SK-N-MC (cell line): Measurements from ENCODE around the gene MIPOL1.

Experiments used
- DNase-seq: peaks from one replicate; pipeline ENCODE4 v3.0.0-alpha.2; 2011; ENCODE audit warnings: low read depth, low spot score
- H3K27ac ChIP-seq: fragments of 200-600 bp; sonication (generic); 2 replicates; pipeline ENCODE4 v1.5.1; 2016; ENCODE audit warnings: mixed run types
- H3K36me3 ChIP-seq: fragments of 200-600 bp; sonication (generic); 2 replicates; pipeline ENCODE4 v1.6.1; 2017; ENCODE audit warnings: antibody characterized with exemption, low read length, mixed read lengths; ENCODE audit not compliant: insufficient read depth
- H3K4me3 ChIP-seq: fragments of 200-600 bp; sonication (generic); 2 replicates; pipeline ENCODE4 v1.5.1; 2016
- H3K9ac ChIP-seq: fragments of 200-600 bp; sonication (generic); 2 replicates; pipeline ENCODE4 v1.8.0; 2017; ENCODE audit warnings: mixed run types, mixed read lengths; ENCODE audit not compliant: insufficient read length
- H3K9me3 ChIP-seq: fragments of 200-600 bp; sonication (generic); 2 replicates; pipeline ENCODE4 v1.6.1; 2017; ENCODE audit warnings: low read depth, mild to moderate bottlenecking, antibody characterized with exemption, low read length, moderate library complexity, mixed read lengths
- EZH2 ChIP-seq: fragments of 200-600 bp; sonication (generic); IDR thresholded peaks from one replicate; pipeline ENCODE4 v1.6.1; 2017; ENCODE audit warnings: antibody characterized with exemption
- FOXP2 ChIP-seq: optimal IDR thresholded peaks from 2 replicates; pipeline ENCODE3; 2011; ENCODE audit warnings: mild to moderate bottlenecking, moderate library complexity; ENCODE audit not compliant: insufficient read depth; ENCODE audit errors: extremely low read length, control extremely low read depth
- POLR2AphosphoS5 ChIP-seq: IDR thresholded peaks from 2 replicates; pipeline ENCODE4 v1.6.1; 2012; ENCODE audit warnings: mild to moderate bottlenecking, low read depth, low read length, borderline replicate concordance

Gene MIPOL1

GRCh38 chr14:37588956-37589714, 391.4 kb downstream of the MIPOL1 start:
- Histone ChIP-seq H3K27ac (no peak overlapping the region), H3K36me3 (peaks cover 11% of the 10 kb centered on the region), H3K4me3 (no peak overlapping the region), H3K9me3 (no peaks in the 10 kb centered on the region), H3K9ac (no peak overlapping the region)
- DNase-seq = no peak
- TF ChIP-seq FOXP2 = no peak

DNA sequence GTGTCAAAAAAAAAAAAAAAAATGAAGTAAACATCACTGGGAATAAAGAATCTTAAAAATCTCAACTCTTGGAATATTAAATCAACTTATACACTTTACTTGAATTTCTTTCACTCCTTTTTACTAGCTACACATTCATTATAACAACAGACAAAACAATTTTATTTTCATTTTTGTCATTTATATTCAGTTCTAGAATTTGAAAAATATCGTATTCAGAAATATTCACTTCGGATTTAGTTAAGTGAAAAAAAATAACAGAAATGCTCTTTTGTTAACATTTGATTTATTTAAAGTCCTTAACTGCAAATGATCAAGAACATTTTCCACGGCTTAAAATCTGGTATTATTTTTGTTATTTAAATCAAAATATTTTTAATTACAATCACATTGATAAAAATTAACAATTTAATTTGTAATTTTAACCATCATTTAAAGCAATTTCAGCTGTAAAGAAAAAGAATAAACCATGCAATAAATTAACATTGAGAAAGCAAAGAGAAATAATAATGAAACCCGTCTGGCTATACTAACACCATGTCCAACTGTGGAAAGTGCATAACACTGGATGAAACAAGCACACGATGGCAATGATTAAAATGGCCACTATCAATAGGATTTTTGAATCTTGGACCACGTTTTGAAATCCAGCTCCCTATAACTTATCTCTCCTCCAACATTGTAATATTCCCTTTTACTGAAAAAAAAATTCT, 392.1 kb downstream of the MIPOL1 start:
- DNase-seq = no peak
- no peaks in the 10 kb centered on the region for H3K9me3 ChIP-seq
- no peak overlapping the region for H3K27ac ChIP-seq
- peaks cover 11% of the 10 kb centered on the region for H3K36me3 ChIP-seq
- no peak overlapping the region for H3K4me3 ChIP-seq
- TF ChIP-seq POLR2AphosphoS5 = no peak
- no peak for TF ChIP-seq FOXP2
- no peak for TF ChIP-seq EZH2
- H3K9ac ChIP-seq = no peak overlapping the region

- H3K36me3 ChIP-seq = peaks cover 11% of the 10 kb centered on the region
- no peak overlapping the region for H3K27ac ChIP-seq
- no peak overlapping the region for H3K9ac ChIP-seq
- no peak overlapping the region for H3K4me3 ChIP-seq
- no peak for DNase-seq
- H3K9me3 ChIP-seq = no peaks in the 10 kb centered on the region
- TF ChIP-seq FOXP2 = no peak
- TF ChIP-seq POLR2AphosphoS5 = no peak
- TF ChIP-seq EZH2 = no peak
These were observed 392.8 kb downstream of the MIPOL1 start for GRCh38 chr14:37590428-37591139.

DNA sequence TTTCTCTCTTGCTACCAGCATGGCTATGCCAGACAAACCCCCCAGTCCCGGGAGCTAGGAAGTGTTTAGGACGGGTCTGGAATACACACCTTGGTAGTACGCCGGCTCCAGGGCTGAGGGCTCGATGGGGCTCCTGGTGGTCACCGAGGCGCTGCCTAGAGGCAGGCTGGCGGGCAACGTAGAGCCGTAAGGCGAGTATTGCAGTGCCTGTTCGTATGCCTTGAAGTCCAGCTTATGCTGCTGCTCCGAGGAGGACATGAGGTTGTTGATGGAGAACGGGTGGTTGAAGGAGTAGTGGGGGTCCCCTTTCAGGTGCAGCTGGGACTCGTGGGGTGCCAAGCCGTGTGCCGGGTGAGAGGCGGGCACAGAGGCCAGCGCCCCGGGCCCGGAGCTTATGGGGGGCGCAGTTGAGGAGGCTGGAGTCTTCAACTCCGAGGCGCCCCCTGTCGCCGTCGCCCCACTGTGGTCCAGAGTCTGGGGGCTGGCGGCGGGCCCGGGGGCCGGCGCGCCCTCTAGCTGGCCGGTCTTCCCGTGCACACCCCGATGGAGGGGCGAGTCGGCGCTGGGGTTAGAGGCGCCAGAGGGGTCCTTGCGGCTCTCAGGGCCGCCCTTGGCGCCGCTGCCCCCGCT, 393.7 kb downstream of the MIPOL1 start:
- H3K27ac ChIP-seq = no peak overlapping the region
- H3K9me3 ChIP-seq = no peaks in the 10 kb centered on the region
- no peak overlapping the region for H3K4me3 ChIP-seq
- TF ChIP-seq POLR2AphosphoS5 (no peak), EZH2 (no peak), FOXP2 (no peak)
- DNase-seq = no peak
- H3K36me3 ChIP-seq = peaks cover 11% of the 10 kb centered on the region
- no peak overlapping the region for H3K9ac ChIP-seq

GRCh38 chr14:37591941-37592481, 394.3 kb downstream of the MIPOL1 start:
- no peak overlapping the region for H3K9ac ChIP-seq
- no peak overlapping the region for H3K4me3 ChIP-seq
- H3K9me3 ChIP-seq = no peaks in the 10 kb centered on the region
- TF ChIP-seq POLR2AphosphoS5 (no peak), EZH2 (no peak), FOXP2 (no peak)
- no peak overlapping the region for H3K27ac ChIP-seq
- peaks cover 11% of the 10 kb centered on the region for H3K36me3 ChIP-seq
- DNase-seq = no peak

GRCh38 chr14:37592482-37593408, 395.0 kb downstream of the MIPOL1 start:
- no peaks in the 10 kb centered on the region for H3K9me3 ChIP-seq
- no peak overlapping the region for H3K9ac ChIP-seq
- H3K27ac ChIP-seq = no peak overlapping the region
- no peak for TF ChIP-seq FOXP2
- TF ChIP-seq EZH2 = no peak
- no peak for TF ChIP-seq POLR2AphosphoS5
- H3K36me3 ChIP-seq = peaks cover 11% of the 10 kb centered on the region
- DNase-seq = no peak
- peak overlapping the region; percentile 90 for H3K4me3 ChIP-seq

GRCh38 chr14:37593511-37594237, 395.9 kb downstream of the MIPOL1 start:
- H3K4me3 ChIP-seq = peak overlapping the region; percentile 90
- no peak for TF ChIP-seq FOXP2
- TF ChIP-seq EZH2 = no peak
- no peak for TF ChIP-seq POLR2AphosphoS5
- no peak for DNase-seq
- no peak overlapping the region for H3K27ac ChIP-seq
- peaks cover 11% of the 10 kb centered on the region for H3K36me3 ChIP-seq
- H3K9me3 ChIP-seq = no peaks in the 10 kb centered on the region
- peak overlapping the region; percentile 74 for H3K9ac ChIP-seq
